T-helper 2 cell (primary cell): Measurements from ENCODE around the gene CALML3.

Source experiments
- DNase-seq, 5 experiments: peaks; one replicate each; pipeline versions ENCODE4 v3.0.0 to v3.0.0-alpha.2; 2012 to 2022

CALML3 gene

DNA sequence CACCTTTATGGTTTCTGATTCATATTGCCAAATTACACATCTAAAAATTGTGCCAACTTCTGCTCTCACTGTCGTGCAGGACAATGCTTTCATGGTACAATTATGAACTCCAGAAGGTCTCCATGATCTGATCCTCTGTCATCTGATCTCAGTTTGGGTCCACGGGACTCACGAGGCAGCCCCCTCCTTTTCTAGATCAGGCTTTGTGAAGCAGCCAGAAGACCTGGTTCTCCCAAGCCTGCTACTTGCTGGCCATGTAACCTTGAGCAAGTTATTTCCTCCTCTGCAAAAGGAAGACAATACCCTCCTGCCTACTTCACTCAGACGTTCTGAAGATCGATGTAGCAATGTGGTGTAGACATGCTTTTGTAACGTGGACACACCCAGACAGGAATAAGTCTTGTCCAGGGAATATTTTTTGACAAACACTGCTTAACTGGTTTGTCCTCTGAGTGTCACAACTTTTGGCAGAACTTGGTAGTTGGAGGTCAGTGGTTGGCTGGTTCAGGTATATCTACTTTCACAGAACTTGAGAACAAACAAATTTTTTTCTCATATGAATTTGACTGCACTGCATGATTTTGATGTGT, 19.6 kb downstream of the CALML3 start:
- DNase-seq, result no peak

DNA sequence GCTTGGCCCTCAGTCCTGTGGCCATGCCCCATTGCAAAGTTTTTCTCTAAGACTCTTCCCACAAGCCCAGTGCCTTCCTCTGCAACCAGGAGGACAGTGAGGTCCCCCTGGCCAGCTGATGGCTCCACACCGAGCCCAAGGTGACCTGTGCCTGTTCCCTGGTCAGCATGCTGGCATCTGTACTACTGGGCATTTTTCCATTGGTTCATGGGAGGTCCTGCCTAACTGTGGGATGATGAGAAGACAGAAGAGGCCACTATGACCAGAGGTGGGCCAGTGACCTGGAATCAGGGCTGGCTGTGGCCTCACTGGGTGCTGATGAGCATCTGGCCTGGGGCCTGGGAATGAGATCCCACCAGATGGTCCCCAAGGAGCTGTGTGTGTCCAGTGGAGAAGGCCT, 20.2 kb downstream of the CALML3 start:
- DNase-seq, result no peak

DNA sequence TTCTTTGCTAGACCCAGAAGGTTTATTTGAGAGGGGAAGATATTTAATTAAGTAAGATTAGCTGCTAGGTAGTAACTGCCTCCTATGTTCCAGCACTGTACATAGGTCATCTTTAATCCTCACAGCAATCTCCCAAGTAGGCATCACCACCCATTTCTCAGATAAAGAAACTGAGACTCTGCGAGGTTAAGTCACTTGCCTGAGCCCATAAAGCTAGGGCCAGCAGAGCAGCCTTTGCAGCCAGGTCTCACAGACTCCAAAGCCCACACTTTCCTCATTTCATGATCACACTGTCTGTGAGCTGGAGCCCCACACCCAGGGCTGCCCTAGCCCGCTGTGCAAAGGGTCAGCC, 20.6 kb downstream of the CALML3 start:
- DNase-seq, result no peak

DNA sequence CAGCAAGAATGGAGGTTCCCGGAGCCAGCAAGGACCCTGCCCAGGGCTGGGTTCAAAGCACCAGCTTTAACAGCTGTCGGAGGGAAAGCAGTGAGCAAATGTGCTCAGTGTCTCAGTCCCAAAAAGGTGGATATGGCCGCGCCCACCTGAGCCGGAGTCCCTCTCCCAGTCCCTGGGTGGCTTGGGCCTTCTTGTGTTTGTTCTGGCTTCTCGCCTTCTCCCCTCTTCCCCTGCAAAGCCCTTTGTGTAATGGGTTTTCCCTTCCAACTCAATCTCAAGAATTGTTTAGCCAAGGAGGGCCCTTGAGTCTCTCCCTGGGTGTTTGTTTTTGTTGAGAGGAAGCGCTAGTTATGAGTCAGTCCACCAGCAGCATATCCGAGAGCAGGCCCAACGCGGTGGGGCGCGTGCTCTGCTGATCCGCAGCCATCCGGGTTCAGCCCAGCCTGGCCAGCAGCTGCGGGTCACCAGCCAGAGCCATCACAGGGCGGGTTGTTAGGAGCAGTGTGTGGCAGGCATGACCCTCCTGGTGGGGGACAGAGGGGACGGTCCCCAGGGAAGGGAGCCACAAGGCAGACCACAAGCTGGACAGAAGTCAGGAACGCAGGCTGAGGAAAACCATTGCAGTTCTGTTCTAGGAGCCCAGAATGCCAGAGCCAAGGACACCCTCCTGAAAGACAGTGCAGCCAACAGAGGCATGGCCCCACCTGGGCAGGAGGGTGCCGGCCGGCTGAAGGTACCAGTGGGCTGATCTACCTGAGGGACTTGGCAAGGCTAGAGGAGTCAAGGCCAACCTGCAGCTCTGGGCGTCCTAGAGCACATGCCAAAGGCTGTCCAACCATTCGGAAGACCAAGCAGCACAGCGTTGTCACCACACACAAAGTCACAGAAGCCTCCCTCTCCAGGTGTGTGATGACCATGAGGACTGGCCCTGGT, 21.3 kb downstream of the CALML3 start:
- no peak for DNase-seq

DNA sequence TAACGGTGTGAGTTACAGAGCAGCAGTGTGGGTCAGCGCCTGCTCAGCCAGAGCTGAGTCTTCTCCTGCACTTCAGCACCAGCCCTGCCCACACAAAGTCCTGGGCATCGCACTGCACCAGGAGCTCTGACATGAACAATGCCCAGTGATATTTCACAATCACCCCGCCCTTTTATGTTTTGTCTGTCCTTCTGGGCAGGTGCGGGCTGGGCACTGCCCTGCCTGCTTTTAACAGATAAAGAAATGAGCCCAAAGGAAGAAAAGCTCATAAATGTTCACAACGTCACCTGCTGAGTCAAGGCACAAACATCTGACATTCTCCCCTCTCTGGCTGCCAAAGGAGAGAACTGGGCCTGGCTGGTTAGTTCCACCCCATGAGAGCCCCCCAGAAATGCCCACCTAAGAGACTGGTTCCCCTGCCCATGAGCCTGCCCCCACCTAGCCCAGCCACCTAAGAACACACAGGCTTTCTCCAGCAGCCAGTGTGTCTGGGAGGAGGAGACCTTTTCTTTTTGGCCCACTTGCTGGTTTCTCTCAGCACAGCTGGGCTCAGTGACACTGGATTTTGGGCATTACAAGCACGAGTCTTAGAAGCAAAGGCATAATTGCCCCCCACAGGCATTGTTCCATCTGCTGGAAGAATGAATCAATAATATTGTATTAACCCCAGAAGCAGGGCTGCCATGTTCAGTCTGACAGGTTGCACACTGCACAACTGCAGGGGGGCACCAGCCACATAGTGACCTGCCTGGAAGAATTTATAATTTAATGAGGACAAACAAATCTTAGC, 22.3 kb downstream of the CALML3 start:
- no peak for DNase-seq

DNA sequence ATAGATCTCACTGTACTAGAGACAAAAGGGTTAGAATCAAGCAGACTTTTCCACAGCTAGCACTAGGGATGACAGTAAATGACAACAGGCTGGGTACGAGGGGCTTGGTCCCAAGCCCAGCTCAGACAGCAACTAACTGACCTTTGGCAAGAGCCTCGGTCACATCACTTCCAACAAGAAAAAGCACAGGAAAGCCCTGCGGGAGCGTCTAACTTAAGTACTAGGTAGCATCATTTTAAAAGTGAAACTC, 22.8 kb downstream of the CALML3 start:
- DNase-seq, result no peak

DNA sequence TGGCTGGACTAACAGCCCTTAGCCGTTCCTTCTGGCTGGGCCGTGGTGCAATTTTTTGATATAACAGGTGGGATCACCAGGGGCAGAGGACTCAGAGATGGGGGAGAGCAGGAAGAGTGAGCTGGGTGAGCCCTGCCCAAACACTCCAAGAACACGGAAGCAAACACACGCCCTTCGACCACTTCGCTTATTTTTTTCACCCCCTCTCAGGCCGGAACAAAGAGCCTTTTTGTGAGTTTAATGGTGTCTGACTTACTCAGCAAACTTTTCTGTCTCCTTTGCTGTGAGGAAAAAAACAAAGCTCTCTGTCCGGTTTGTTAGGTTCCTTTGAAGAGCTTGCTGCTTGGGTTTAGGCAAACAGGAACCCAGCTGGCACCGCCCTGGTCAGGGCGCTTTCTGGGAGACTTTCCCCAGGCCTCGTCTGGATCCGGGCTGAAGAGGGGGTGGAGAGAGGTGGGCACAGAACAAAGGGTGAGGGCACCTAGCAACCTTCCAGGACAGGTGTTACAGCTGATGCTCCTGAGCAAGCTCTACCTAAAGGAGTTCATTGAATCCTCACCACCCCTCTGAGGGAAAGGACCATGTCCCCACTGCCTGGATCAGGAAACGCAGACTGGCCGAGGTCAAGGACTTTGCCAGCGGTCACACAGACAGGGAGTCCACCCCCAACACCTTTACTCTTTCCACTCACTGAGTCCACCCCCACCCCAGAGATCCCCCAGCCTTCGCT, 23.3 kb downstream of the CALML3 start:
- DNase-seq, result no peak

DNA sequence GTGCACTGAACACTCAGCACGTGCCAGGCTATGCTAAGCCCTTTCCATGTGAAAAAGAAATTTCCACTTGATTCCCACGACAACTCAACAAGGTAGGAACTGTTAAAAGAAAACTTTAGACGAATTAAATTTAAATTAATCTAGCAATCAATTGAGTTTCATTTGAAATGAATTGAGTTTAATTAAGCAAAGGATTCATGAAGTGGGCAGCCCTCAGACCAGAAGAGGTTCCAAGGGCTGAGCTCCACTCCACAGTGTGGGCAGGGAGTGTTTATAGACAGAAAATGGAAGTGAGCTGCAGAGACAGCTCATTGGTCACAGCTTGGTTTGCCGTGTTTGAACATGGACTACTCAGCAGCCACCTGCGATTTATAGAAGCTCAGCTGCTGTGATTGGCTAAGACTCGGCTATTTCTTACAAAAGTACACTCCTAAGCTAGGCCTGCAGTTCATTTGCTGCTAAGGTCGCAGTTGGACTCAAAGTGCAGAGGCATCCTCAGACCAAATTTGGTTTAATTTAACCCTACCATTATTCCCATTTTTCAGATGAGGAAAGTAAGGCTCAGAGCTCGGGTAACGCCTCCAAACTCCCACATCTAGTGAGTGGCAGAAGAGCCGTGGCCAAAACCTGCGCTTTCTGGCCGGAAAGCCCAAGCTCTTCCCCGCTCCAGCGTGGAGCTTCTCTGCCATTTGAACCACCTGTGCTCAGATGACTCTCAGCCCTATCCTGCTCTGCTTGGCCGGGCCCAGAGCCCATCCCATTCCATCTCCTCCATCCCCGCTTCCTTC, 24.9 kb downstream of the CALML3 start:
- no peak for DNase-seq

DNA sequence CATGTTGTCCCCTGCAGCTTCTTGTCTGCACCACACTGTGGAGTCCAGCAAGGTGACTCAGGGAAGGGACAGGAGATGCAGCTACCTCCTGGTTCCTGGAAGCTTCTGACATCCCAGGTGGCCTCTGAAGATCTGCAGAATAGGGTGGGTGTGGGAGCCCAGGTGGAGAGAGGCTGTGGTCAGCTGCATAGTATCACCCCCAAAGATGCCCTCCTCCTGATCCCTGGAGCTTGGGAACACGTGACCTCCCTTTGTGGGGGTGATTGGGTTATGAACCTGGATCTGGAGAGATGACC, 25.4 kb downstream of the CALML3 start:
- DNase-seq, result no peak

DNA sequence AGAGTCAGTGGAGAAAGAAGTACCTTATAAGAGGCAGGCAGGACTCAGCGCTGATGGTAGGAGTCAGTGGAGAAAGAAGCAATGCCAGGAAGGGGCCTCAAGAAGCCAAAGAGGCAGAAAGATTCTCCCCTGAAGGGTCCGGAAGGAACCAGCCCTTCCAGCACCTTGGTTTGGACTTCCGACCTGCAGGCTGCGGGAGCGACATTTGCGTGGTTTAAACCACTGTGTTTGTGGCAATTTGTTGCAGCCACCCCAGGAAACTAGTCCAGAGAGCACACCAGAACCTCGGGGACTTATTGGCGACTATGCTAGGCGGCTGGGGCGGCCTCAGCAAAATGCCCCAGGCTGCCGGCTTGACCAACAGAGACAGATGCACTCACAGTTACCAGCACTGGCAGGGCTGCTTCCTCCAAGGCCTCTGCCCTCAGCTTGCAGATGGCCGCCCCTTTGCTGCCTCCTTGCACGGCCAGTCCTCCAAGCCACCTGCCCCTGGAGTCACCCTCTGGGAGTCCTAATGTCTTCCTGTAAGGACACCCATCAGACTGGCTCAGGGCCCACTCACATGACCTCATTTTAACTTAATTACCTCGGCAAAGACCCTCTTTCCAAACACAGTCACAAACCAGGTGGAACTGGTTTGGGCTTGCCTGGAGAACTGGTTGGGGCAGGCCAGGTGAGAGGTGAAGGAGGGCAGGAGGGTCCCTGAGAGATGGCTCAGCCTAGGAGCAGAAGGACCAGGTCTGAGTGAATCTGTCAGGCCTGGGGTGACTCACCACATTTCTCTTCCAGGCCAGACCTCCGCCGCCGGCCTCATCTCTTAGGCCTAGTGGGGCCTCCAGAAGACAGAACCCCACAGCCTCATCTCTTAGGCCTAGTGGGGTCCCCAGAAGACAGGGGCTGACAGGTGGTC, 26.1 kb downstream of the CALML3 start:
- DNase-seq, result no peak

DNA sequence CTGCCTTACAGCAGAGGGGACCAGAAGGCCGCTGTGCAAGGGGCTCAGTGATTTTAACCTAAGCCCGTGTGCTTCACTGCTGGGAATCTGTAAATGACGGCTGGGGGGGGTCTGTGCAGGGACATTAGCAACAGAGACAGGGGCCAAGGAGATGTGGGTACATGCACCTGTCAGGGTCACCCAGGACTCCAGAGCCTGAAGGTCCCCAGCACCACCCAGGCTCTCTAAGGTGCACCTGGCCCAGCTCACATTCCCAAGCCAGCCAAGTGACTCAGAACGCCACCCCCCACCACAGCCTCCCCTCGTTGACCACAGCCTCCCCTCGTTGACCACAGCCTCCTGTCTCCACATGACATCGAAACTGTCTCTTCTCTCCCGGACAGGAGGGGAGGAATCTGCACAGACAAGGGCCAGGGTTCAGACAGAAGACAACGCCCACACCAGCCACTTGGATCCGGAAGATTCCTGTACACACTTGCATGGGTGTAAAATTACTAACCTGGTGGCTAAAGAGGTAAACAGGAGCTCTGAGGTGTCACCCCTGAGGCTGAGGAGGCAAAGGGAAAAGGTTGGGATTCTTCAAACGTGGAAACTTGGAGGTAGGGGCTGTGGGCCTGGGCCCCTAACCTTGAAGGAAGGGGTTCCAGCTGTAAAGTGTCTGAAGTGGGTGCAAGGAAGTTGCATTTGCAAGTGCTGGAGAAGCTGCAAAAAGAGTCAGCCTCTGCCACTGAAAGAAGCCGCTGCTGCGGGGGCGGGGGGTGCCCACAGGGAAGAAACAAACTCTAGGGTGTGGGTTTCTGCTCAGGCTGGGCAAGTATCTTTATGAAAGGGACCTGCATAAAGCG, 27.0 kb downstream of the CALML3 start:
- DNase-seq, result peak in 2 of 5 experiments; percentile 51 to 68

DNA sequence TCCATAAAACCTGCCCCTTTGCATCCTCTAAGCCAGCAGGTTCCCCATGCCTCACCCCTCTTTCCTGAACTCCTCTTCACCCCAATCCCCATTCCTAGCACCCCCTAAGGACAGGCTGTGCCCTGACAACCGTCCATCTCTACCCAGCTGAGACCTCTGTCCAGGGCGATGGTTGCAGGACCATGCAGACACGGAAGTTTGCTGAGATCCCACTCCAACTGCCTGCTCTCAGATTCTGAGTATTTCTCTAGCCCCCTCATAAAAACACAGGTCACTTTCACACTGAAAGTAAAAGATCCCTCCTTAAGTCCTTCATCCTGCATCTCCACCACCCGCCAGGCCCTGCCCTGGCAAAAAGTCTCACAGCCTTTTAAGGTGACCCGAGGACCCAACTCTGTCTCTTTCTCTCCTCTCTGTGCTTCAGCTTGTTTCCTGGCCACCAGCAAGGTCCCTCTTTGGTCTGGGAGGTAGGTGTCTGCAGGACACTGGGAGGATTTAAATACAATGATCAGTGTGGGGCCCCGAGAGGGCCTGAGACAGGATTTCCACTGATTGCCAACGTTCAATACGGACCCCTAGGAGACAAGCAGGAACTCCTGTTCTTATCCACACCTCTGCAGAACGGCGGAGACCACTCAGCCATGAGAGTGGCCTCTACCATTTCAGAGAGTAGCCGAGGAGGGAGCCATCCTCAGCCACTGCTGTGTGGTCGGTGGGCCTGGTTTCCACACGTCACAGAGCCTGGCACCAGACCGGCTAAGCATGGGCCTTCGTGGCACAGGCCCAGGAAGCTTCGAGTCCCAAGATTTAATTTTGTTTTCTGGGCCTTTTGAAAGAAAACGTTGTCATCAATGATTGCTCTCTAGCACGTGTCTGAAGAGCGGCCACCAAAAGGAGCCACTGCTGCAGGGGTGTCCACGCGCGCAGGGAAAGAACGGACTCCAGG, 27.9 kb downstream of the CALML3 start:
- no peak for DNase-seq

DNA sequence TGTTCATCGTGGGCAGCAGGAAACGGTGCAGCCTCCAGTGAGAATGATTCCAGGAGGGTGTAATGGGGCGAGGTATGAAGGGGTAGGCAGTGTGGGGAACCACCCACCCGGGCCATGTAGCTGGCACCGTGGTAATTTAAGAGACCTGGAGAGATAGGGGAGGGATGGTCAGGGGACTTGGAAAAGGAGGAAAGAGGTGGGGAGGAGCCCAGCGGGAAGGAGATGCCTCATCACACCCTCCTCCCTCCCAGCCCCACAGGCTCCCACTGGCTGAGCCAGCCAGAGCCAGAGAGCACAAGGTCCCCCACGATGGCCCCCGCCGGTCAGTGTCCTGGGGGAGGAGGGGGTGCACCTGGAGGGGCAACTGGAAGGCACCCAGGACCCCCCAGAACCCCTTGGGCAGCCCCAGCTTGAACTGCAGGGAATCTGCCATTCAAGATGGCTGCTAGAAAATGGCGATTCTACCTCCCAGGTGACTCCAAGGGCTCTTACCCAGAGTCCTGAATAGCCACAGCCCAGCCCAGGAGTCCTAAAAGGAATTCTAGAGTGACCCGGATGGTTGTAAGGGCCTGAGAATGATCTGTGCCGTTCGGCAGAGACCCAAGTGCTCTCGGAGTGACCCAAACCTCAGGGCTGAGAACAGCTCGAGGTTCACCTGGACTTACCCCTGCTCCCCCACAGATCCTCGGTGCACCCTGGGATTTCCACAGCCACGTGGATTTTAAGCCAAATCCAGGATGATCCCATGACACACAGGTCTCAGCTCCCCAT, 28.8 kb downstream of the CALML3 start:
- no peak for DNase-seq

DNA sequence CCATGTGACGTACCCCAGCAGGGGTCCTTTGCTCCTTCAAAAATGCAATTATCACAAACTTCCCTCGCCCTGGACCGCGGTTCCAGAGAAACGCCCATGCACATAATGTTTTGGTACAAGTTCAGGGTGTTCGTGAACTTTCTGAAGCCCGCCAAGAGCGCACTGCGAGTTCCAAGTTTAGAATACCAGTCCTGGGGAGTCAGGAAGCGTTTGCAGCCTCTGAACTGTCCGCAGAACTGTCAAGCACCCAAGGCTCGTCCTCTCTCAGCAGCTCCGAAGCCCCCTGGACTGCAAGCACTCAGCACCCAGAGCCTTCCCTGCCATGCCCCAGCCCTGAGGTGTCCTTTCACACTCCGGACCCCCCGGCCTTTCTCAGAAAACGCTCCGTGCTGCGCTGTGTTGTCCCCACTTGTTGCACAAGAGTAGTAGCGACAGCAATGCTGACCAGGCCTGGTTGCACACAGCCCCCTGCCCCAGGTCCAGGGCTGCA, 30.3 kb downstream of the CALML3 start:
- DNase-seq, result no peak

DNA sequence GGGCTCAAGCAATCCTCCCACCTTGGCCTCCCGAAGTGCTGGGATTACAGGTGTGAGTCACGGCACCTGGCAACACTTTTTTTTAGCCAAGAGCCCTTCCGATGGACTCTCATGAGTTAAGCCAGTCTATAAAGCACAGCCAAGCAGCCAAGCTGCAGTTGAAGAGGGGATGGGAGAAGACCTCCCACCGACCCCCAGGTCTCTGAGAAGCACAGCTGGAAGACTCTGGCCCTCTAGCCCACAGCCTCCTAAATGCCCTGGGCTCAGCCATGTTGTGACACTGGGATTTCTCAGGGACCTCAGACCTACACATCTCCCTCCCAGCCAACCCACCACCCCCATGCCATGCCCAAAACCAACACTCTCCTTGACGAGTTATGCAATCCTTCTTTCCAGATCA, 31.1 kb downstream of the CALML3 start:
- no peak for DNase-seq

DNA sequence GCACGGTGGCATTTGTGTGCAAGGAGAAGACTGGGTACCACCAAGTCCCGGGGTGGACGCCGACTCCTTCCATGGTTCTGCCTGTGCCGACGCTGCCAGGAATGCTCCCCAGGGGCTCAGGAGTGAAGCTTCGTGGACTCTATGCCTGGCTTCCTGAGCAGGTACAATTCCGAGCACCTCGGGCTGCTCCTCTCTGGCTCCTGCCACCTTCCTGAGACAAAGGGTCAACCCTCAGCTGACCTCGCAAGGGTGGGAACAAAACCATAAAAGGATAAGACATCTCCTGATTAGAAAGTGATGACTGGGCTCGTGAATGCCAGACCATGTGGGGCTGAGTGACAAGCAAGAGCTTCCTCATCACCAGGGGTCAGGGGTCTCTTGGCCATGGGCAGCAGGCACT, 31.8 kb downstream of the CALML3 start:
- no peak for DNase-seq

DNA sequence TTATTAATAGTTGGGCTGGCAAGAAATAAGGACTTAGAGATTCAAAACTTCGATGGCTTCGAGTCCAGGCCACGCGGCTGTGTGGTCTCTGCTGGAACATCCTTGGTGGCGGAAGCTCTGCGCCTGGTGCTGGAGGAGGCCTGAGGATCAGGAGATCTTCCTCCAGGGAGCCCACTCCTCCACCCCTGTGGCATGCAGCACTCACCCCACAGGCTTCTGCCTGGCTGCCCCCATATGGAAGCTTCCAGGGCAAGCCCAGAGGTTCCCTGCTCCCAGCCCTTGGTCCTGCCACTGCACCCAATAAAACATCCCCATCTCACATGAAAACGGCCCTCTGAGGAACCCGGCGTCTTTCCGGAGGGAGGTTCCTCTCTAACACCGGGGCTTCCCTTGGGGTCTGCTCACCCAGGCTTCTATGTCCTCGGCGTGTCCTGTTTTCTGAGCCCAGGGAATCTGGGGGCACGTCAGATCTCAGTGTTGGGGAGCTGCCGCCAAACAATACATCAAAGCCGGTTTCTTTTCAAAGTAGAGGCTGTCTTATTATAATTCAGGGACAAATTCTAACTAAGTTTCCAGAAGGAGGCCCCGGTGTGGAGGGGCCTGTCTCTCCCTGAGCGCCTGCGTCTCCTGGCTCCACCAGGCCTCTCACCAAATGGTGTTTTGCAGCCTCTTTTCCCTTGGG, 32.4 kb downstream of the CALML3 start:
- DNase-seq, result no peak
